CMK (cell line): ENCODE data around the gene KIAA0319L.

ENCODE experiments used
- DNase-seq: peaks from one replicate; pipeline ENCODE4 v3.0.0-alpha.2; 2010; ENCODE audit warnings: low read depth

KIAA0319L gene

GRCh38 chr1:35443768-35444518 is 113.3 kb downstream of the KIAA0319L start:
- no peak for DNase-seq

GRCh38 chr1:35442734-35443133 is 114.5 kb downstream of the KIAA0319L start:
- no peak for DNase-seq

- DNase-seq = no peak
Measured at GRCh38 chr1:35441926-35442579, 115.2 kb downstream of the KIAA0319L start.

GRCh38 chr1:35439626-35440025 is 117.6 kb downstream of the KIAA0319L start:
- no peak for DNase-seq

GRCh38 chr1:35437200-35437599 is 120.0 kb downstream of the KIAA0319L start:
- no peak for DNase-seq

- DNase-seq = no peak
Measured at GRCh38 chr1:35436078-35436477, 121.1 kb downstream of the KIAA0319L start.

GRCh38 chr1:35434703-35435102 is 122.5 kb downstream of the KIAA0319L start:
- no peak for DNase-seq

GRCh38 chr1:35433714-35434113 is 123.5 kb downstream of the KIAA0319L start:
- no peak for DNase-seq

GRCh38 chr1:35432231-35432630 is 125.0 kb downstream of the KIAA0319L start:
- DNase-seq = no peak

- no peak for DNase-seq
Measured at GRCh38 chr1:35431173-35431599, 126.0 kb downstream of the KIAA0319L start.

GRCh38 chr1:35430762-35431161 is 126.4 kb downstream of the KIAA0319L start:
- DNase-seq = no peak

GRCh38 chr1:35428360-35428759 is 128.8 kb downstream of the KIAA0319L start:
- DNase-seq = no peak

GRCh38 chr1:35426097-35426586 is 131.1 kb downstream of the KIAA0319L start:
- no peak for DNase-seq

GRCh38 chr1:35408925-35409324 is 148.3 kb downstream of the KIAA0319L start:
- DNase-seq = no peak

- DNase-seq = no peak
Measured at GRCh38 chr1:35407743-35408142, 149.5 kb downstream of the KIAA0319L start.

GRCh38 chr1:35406103-35406502 is 151.1 kb downstream of the KIAA0319L start:
- DNase-seq = no peak

- no peak for DNase-seq
Measured at GRCh38 chr1:35401049-35401448, 156.2 kb downstream of the KIAA0319L start.

- no peak for DNase-seq
Measured at GRCh38 chr1:35398739-35399138, 158.5 kb downstream of the KIAA0319L start.

GRCh38 chr1:35394386-35394785 is 162.8 kb downstream of the KIAA0319L start:
- no peak for DNase-seq

- no peak for DNase-seq
Measured at GRCh38 chr1:35390600-35391494, 166.4 kb downstream of the KIAA0319L start.

- no peak for DNase-seq
Measured at GRCh38 chr1:35386959-35387358, 170.2 kb downstream of the KIAA0319L start.

- DNase-seq = no peak
Measured at GRCh38 chr1:35386290-35386689, 170.9 kb downstream of the KIAA0319L start.
